DND-41 (cell line): ENCODE results near the gene ZIC1.

Experiments
- EZH2 ChIP-seq: IDR thresholded peaks from 3 replicates; pipeline ENCODE4 v1.6.1; 2012; ENCODE audit warnings: borderline replicate concordance, low read depth, mild to moderate bottlenecking, moderate library complexity, low read length, inconsistent platforms; ENCODE audit not compliant: severe bottlenecking
- TF ChIP-seq, protein P1 (sequence below): IDR thresholded peaks from 2 replicates; pipeline ENCODE4 v1.5.1; 2012; ENCODE audit warnings: borderline replicate concordance, low read length, moderate library complexity, mild to moderate bottlenecking; ENCODE audit not compliant: poor library complexity, severe bottlenecking; ENCODE audit errors: extremely low read depth

- TF ChIP-seq, protein P1, sequence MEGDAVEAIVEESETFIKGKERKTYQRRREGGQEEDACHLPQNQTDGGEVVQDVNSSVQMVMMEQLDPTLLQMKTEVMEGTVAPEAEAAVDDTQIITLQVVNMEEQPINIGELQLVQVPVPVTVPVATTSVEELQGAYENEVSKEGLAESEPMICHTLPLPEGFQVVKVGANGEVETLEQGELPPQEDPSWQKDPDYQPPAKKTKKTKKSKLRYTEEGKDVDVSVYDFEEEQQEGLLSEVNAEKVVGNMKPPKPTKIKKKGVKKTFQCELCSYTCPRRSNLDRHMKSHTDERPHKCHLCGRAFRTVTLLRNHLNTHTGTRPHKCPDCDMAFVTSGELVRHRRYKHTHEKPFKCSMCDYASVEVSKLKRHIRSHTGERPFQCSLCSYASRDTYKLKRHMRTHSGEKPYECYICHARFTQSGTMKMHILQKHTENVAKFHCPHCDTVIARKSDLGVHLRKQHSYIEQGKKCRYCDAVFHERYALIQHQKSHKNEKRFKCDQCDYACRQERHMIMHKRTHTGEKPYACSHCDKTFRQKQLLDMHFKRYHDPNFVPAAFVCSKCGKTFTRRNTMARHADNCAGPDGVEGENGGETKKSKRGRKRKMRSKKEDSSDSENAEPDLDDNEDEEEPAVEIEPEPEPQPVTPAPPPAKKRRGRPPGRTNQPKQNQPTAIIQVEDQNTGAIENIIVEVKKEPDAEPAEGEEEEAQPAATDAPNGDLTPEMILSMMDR: no peak
- TF ChIP-seq EZH2: no peak
Measured at GRCh38 chr3:147418371-147418781, 9.2 kb downstream of the ZIC1 start.
